Embryonic facial prominence (tissue), 1 donor: ENCODE measurements around the gene TCF7L1.
A peak's percentile ranks its signal among the peaks of the same experiment; 100 is the strongest.

Source experiments
- DNase-seq: peaks from one replicate; pipeline ENCODE4 v3.0.0-alpha.2; 2016; ENCODE audit errors: extremely low spot score

Gene TCF7L1

DNA sequence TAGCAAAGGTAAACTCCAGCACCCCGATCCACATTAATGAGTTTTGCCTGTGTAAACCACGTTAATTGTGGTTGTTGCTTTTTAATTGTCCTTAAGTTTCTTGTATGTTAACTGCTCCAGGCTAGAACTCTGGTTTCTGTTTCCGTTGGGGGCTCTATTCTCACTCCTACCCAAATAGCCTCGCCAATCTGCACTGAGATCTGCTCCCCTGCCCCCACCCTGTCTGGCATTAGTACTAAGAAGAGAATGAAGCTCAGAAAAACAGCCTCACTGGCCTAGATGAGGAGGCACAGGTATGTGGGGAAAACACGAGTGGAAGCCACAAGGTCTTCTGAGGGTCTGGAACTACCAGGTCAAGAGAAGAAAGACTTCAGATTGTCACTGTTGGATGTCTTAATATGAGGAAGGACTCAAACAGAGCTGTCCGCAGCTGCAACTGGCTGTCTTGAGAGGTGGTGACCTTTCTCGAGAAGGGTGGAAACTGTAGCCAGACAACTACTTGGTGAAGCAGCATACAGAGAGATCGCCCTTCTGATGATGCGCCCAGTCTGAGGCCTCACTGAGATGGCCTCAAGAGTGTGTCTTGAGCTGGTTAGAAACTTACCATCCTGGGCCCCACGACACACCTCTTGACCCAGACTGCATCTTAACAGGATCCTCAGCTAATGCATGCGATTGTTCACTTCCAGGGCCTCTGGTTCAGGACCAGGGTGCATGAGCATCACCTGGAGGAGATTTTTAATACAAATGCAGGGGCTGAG lies 121.5 kb downstream of the TCF7L1 start:
- no peak for DNase-seq

DNA sequence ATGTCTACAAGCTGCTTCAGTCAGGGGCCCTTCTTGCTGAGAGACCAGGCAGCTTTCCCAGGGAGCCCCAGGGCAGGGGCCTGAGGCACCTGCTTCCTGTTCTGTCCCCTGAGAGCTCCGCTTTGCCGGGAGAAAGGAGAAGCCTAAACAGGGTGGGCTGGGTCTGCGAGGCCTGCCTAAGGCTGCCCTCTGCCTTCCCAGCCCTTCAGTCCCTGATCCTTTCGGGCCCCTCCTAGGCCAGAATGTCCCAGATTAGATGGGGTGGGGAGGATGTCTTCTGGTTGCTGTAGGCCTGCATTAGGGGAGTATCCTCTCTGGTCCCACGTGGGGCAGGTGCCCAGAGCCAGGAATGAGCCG lies 122.2 kb downstream of the TCF7L1 start:
- no peak for DNase-seq

DNA sequence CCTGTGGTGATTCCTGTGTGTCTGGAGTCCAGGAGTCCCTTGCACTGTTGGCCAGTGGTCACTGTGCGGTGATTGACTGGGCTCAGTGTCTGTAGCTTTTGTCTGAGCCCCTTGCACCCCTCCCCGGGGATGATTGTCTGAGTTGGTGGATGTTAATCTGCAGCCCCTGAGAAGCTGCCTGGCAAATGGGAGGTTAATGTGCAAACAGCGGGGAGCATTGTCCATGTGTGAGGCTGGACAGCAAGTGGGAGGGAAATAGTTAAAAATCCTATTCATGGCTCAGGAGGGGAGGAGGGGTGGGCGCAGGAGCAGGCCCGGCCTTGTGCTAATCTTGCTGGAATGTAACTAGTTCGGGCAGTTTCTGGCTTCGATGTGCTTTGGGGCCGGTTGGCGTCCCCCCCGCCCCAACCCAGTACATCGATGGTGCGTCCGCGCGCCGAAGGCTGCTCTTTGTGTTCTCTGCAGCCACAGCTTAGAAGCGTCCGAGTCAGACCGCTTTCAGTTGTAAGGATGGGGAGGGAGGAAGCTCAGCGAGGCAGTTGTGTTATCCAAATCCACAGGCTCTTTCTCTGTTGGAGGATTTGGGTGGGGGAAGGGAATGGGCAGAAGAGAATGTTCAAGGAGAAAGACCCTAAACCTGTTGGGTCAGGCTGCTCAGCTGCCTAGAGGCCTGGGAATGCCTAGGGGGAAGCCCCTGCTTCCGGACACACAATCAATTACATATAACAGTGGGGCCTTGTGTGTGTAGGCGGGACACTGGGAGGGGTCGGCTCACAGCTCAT lies 122.8 kb downstream of the TCF7L1 start:
- DNase-seq: peak; percentile 68

DNA sequence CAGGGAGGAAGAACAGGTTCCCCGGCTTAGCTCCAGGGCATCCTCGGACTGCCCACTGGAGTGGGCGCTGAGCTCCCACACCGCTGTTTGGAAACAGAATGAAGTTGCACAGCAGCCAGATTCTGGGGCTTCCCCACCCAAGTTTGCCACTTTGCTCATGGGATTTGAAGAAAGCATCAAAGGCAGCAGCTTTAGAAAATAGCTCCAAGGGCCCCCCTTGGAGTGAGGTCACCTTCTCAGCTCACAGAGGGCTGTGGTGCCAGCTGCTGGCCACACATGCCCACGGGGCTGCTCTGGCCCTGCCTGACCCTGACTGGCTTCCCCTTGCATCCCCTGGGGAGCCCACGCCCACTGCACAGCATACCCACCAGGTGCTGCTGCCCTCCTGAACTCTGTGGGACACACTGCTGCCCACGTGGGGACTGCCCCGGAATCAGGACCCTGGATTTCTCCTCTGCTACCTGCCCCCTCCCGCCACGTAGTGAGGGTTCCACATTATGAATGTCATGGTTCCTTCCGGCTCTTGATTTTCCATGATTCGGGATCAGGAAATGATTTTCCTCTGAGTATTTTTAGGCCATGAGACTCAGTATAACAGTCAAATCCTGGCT lies 124.3 kb downstream of the TCF7L1 start:
- no peak for DNase-seq

DNA sequence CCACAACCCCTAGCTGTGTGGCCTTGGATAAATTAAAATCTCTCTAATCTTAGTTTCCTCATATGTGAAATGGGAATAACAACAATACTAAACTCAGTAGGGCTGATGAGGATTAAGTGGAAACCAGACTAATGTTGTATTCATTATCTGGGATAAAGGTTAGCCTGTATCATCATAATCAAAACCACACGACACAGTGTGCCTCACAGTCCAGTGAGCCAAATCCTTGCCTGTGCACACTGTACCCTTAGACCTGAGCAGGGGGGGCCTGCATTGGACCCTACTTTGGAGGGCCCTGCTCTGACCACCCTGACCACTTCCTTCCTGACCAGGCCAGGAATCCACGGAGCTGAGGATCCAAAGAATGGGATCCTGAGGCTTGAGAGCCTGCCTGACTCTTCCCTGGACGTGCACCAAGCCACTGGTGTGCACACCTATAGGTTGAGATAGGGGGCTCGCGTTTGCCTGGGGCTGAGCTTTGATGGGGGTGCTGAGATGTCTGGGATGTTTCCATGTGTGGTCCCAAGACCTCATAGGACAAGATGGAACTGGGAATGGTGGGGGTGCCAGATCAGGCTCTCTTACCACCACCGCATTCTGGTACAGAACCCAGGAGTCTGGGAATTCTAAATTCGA lies 124.9 kb downstream of the TCF7L1 start:
- DNase-seq: no peak

DNA sequence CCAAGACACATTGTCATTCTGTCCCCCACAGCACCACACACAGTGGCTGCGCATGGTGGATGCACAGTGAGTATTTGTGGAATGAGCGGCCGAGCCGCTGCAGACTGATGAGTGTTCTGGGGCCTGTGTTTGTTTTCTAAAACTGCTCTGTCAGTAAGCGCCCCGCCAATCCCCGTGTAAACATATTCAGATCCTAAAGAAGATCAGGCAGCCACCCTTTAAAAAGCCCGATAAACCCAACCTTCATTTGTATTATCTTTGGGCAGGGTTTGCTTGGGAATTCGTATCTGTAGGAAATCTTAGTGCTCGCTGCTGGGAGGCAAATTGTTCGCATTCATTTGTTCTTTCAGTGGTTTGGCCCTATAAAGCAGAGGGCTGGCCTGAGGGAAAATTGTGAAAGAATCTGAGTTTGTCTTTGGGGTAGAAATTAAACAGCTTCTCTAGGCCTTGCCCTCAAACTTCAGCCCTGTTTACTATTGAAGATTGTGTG lies 126.0 kb downstream of the TCF7L1 start:
- DNase-seq: no peak

DNA sequence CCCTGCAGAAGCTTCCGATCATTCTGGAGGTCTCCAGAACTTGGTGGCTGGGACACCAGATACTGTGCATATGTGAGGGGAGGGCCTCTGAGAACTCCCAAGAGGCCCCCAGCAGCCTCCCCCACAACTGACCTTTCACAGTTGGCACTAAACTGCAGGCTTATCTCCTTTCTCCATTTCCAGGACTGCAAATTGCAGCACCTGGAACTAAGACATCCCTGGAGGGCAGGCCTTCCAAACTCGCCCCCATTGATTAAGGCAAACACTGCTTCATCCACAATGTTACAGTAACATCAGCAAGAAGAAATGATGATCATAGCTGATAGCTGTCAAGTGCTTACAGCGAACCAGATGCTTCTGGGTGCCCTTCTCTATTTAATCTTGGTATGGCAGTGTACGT lies 126.7 kb downstream of the TCF7L1 start:
- no peak for DNase-seq

DNA sequence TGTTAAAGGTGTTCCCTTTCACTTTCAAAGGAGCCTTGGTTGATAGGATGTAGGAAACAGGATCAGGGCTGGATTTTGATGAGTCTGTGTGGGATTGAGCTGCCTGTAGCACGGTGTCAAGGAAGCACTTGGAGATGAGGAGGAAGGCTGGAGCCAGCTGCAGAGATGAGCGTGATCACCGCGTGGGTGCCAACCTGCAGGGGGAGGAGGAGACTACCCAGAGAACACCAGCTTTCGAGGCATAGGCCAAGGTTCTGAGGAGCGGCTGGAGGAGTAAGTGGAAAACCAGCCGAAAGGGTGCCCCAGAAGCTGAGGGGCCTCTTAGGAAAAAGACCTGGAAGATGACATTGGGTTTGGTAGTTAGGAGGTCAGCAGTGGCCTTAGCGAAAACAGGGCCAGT lies 130.4 kb downstream of the TCF7L1 start:
- no peak for DNase-seq

DNA sequence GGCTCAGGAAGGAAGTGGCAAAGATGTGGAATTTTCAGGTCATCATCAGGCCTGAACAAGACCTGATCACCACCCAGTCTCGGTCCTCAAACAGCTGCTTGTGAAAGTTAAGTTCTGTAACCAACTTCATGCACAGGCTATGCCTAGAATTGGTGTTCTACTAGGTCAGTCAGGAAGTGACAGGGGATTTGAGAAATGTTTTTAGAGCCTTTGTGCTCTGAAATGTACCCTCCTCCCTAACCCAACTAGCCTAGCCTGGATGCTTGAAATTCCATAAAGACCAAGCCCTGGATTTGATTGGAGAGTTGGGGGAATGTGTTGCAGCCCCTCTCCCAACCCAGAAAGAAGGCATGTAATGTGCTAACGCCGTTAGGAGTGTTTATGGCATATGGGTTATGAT lies 131.3 kb downstream of the TCF7L1 start:
- DNase-seq: no peak

DNA sequence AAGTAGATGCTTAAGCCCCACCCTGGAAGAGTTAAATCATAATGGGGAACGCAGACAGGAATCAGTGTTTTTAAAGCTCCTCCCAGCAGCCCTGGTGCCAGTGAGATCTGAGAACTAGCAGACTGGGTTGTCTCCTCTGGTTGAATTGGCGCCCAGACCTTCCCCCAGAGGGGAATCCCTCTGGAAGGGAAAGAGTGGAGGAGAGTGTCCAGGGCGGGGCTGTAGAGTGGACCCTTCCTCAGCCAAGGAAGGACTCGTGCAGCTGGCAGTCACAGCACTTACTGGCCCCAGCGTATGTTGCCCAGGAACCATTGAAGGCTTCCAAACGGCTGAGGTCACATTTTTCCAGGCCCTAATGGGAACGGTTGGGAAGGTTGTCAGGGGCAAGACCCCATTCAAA lies 132.1 kb downstream of the TCF7L1 start:
- DNase-seq: no peak

DNA sequence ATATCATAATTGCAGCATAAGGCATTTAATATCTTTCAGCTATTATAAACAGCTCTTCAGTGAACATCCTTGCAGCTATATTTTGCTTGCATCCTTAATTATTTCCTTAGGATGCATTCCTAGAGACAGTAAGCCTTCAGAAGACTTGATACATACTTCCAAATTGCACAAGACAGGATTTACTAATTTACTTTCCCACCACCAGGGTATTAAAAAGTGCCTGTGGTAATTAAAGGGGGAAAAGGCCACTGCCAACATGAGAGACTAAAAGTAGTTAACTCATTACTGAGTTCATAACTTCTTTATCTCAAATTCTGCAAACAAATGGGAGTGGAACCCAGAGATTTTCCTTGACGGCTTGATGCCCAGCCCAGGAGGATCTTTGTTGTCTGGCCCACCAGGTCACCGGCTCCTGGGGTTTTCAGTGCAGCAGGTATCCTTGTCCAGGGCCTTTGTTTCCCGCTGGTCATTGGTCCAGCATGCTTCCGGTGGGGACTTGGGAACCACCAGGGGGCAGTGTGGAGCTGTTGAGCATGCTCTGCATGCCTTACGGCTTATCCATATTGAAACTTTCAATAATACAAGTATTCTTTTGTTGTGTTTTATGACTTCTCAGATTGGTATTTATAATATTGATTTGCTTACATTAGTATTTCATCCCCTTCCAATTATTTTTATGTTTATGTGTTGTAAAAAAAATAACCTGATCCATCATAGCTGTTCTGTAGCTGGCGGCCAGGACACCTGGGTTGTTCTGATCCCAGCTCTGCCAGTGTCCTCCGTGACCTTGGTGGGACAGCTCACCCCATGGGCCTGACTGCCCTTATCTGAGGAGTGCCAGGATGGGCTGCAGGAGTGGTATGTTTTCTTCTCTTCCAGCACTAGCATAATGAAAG lies 133.2 kb downstream of the TCF7L1 start:
- DNase-seq: no peak

DNA sequence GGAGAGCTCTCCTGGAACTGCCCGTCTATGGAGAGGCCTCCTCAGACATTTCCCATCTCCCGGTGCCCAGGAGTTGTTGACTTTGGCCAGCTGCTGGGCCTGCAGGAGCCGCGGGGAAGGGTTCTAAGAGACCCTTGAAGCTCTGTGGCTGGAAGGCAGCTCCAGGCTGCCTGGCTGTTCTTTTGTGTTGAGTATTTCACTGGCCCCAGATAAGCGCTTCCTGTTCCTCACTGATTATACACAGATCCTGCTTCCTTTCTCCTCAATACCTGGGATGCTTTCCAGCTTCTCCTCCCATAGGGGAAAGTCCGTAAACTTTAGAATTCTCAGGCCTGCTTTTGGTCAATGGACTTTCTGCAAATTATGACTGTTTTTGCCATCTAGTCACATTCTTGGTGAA lies 136.8 kb downstream of the TCF7L1 start:
- DNase-seq: no peak

DNA sequence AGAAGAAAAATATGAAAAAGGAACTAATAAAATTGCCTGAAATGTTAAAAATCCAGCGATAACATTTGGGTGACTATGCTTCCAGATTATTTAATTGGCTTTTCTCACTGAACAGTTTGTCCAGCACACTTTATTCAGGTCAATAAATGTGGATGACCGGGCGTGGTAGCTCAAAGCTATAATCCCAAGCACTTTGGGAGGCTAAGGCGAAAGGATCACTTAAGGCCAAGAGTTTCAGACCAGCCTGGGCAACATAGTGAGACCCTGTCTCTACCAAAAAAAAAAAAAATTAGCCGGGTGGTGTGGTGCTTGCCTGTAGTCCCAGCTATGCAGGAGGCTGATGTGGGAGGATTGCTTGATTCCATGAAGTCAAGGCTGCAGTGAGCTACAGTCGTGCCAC lies 139.2 kb downstream of the TCF7L1 start:
- DNase-seq: no peak

DNA sequence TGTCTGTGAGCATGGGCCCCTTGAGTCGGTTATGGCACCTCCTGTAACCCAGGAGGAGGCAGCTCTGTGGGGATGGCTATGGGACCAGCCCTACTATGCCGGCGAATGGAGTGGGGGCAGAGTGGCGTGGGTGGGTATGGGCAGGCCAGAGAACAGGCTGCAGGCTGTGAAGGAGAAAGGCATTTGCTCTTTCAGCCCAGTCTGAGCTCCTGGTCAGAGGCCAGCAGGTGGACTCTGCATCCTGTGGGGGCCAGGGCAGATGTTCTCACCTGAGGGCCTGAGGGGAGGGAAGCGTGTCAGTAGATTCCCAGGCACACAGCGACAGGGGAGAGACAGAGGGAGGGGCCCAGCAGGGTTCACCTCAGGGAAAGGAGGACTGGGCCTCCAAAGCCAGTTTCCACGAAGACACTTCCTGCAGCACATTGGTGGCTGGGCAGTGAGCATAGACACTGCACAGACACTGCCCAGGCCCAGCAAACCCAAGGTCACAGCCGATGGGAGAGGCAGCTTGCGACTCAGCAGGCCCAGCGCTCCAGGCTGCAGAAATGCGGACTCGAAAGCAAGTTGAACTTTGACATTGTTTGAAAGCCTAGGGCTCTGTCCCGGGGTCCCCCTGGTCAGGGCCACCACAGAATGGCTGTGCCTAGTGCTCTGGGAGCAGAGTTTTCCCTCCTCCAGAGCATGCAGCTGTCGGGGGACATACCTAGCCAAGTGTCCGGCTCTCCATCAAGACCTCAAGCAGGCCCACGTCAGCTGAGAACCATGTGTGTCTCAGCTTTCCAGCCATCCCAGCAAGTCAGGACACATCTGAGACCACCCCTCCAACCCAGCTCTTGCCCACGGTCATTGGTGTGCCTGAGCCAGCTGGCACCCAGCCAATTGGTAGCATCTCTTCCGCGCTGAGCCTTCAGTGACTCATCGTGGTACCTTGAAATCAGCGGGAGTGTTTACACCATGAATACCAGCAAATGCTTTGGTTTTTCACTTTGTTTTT lies 140.8 kb downstream of the TCF7L1 start:
- DNase-seq: no peak

DNA sequence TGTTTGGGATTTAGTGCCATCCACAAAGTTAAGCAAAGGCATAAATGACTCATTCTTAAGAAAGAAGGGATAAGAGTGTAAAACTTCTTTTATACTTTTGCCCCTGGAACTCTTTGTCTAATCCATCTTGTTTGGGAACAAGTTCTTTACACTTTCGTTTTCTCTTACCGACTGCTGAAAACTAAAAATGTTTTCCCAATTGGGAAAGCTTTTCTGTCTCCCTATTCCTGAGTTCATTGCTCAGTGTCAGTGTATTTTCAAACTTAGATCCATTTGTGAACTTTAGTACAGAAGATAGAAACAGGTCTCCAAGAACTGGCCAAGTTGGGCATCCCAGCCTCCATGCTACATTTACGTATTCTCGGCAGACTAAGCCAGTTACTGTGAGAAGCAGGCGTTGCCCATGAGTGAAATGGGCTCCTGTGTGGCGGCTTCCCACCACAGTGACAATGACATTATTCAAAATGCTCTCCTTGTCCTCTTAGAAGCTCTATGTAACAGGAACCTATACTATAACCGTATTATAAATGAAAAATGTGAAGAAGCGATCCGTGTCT lies 142.9 kb downstream of the TCF7L1 start:
- no peak for DNase-seq

DNA sequence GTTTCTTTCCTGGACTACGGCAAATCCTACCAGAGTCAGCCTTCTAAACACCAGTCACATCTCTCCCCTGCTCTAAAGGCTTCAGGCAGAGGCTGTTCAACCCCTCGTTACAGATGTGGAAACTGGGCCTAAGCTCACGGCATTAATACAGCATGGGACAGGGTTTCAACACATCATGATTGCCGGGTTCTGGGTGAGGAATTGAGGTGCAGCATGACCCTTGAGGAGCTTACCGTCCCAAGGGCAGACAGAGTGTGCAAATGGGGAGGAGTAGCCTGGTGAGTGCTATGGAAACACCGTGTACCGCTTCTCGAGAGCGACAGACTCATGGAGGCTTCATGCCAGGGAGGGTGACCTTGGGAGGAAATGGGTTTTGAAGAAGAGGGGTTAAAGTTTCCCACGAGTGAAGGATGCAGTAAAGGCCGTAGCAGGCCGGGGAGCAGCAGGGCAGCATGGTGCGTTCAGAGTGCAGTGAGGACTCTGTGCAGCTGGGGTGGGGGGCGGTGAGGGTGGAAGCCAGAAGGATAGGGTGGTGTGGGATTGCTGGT lies 143.5 kb downstream of the TCF7L1 start:
- no peak for DNase-seq

DNA sequence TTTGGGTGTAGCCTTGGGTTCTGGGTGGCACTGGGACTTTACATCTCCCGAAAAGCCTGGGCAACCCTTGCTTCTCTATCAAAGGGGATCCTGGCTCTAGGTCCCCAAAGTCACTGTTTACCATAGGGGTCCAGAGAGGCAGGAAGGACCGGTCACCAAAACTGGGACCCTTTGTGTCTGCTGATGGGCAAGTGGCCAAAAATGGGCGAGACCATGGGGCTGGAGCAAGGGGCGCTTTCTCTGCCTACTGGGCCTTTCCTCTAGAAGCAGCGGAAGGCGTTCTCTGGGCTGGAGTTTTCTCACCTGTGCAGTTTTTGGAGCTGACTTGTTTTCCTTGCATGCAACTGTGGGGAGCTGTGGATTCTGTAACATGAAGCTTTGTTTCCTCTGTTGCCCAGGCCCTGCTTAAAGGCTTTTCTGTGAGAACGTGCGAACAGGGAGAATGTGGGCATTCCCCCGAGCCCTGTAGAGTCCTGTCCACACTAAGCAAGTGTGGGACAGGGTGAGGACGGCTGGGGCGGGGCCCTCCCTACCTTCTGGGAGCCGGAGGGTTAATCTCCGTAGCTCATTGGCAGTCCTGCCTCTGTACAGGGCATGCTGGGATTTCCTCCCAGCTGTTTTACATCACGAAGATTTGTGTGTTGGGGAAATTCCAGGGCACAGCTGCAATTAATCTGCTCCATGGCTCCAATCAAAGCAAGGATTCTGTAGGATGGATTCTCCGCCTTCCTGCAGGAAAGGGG lies 144.4 kb downstream of the TCF7L1 start:
- peak; percentile 87 for DNase-seq

DNA sequence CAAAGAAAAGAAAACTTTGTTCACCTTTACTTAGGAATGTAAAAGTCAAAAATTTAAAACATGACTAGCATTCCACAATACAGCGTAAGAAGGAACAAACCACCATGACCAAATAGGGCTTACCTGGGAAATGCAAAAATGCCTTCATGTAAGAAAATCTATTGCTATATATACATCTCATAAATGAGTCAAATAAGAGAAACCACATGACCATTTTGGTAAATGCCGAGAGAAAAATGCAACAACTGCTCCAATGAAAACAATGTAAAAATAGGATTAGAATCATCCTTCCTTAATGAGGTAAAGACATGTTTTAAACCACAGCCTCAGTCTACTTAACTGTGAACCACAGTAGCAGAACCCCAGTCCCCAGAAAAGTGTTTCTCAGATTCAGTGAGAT lies 145.2 kb downstream of the TCF7L1 start:
- DNase-seq: no peak

DNA sequence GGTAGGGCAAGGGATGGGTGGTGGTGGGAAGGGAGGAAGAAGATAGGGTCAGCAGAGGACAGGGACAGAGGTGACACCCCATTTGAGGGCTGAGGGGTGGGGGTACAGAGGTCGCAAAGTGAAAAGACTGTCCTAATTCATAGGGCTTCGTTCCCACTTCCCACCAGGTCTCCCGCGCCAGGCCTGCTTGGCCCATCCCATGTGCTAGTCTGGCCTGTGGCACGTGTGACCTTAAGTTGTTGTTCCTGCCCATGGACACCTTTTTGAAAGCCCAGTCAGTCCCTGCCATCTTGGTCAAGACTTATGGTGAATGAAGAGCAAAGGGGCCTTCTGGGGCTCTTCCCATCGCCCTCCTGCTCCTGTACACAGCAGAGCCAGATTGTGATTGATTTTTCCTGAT lies 148.4 kb downstream of the TCF7L1 start:
- no peak for DNase-seq
